ENCODE measurements around the gene ANXA4.

DNA sequence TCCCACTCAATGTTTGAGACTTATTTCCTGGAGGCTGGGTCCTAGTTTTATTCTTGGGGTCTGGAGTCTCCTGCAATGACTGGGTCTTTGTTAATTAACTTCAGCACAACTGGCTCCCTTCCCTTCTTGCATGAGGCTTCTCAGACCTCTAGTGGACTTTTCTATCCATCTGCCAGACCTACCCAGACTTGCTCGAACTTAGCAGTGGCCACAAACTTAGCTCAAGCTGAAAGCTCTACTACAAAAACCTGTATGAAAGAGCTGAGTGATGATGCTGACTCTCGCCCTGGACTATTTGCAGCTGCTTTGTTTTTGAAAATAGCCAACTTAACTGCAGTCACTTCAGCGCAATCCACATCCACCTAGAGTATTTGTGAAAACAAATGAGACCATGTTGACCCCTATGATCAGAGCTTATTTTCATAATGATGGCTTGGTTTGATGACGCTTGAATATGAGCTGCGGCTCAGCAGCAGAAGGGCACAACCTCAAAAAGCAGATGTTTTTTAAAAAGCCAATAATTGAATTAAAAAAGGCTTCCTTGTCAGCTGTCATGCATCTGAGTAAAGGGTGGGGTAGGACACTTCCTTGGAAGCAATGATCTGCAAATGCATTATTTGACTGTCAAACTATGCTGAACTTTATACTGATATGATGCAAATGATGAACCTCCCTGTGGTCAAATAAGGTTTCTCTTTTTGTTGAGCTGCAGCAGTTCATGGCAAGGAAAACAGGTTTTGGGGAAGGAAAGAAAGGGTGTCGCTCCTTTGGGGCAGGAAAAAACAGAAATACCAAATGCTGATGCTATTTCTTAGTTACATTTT lies 10.6 kb upstream of the ANXA4 start:
- TF ChIP-seq EZH2 (IDR thresholded peaks at IDR 0.05; ENCODE audit: insufficient read depth, poor library complexity, severe bottlenecking) (no peak), EZH2phosphoT487 (IDR thresholded peaks at IDR 0.05; ENCODE audit: insufficient read depth, low read depth) (no peak)

Measured in GM23248 (cell line).